SK-N-MC (cell line): Measurements from ENCODE around the gene AMMECR1.

Experiments used
- EZH2 ChIP-seq: fragments of 200-600 bp; sonication (generic); IDR thresholded peaks from one replicate; pipeline ENCODE4 v1.6.1; 2017; ENCODE audit warnings: antibody characterized with exemption
- FOXP2 ChIP-seq: optimal IDR thresholded peaks from 2 replicates; pipeline ENCODE3; 2011; ENCODE audit warnings: mild to moderate bottlenecking, moderate library complexity; ENCODE audit not compliant: insufficient read depth; ENCODE audit errors: extremely low read length, control extremely low read depth
- POLR2AphosphoS5 ChIP-seq: IDR thresholded peaks from 2 replicates; pipeline ENCODE4 v1.6.1; 2012; ENCODE audit warnings: mild to moderate bottlenecking, low read depth, low read length, borderline replicate concordance

- no peak for TF ChIP-seq POLR2AphosphoS5
- TF ChIP-seq EZH2, result no peak
- no peak for TF ChIP-seq FOXP2
Observed at GRCh38 chrX:110363244-110363643, 45.4 kb upstream of the AMMECR1 start.
